Neural crest cell (in vitro differentiated cells): ENCODE results near the gene KRT24. TPM values are rescaled to one million over a fixed set of nuclear protein-coding genes. Genes with fewer than 3 reads are reported as not detected.

Source experiments
- DNase-seq: peaks from one replicate; pipeline ENCODE4 v3.0.0; 2021; ENCODE audit warnings: low read depth, mixed read lengths, low spot score
- H3K27ac Mint-ChIP-seq: one replicate; pipeline ENCODE4 v1.8.0; 2021; ENCODE audit warnings: mild to moderate bottlenecking, mixed read lengths; ENCODE audit not compliant: unreplicated experiment
- H3K27me3 Mint-ChIP-seq: 2 replicates; pipeline ENCODE4 v1.8.0; 2021; ENCODE audit warnings: low read depth, mild to moderate bottlenecking, mixed read lengths
- H3K36me3 Mint-ChIP-seq: 2 replicates; pipeline ENCODE4 v1.8.0; 2021; ENCODE audit warnings: low read depth, mild to moderate bottlenecking, mixed read lengths
- H3K4me1 Mint-ChIP-seq: 2 replicates; pipeline ENCODE4 v1.8.0; 2021; ENCODE audit warnings: mixed read lengths
- H3K4me3 Mint-ChIP-seq: one replicate; pipeline ENCODE4 v1.8.0; 2021; ENCODE audit warnings: mild to moderate bottlenecking, mixed read lengths
- H3K9me3 Mint-ChIP-seq: 2 replicates; pipeline ENCODE4 v1.8.0; 2021; ENCODE audit warnings: mixed read lengths
- CTCF ChIP-seq: fragments of 200-600 bp; sonication (generic); conservative IDR thresholded peaks from 2 replicates; pipeline ENCODE4 v1.5.0; 2021; ENCODE audit warnings: antibody characterized with exemption, mild to moderate bottlenecking
- total RNA-seq: library from RNA; stranded (reverse); gene quantifications from 2 replicates; pipeline ENCODE4 v1.2.1, GENCODE V29; 2021

The KRT24 gene
- total RNA-seq, 1 donor from 2014 or later = not detected

- no peak overlapping the region for H3K4me3 Mint-ChIP-seq
- no peaks in the 10 kb centered on the region for H3K9me3 Mint-ChIP-seq
- DNase-seq = no peak
- H3K27ac Mint-ChIP-seq = no peak overlapping the region
- H3K36me3 Mint-ChIP-seq = no peaks in the 10 kb centered on the region
- TF ChIP-seq CTCF = no peak
- peaks cover 6% of the 10 kb centered on the region for H3K4me1 Mint-ChIP-seq
- H3K27me3 Mint-ChIP-seq = peaks cover 35% of the 10 kb centered on the region
Measured at GRCh38 chr17:40666331-40666730, 37.2 kb downstream of the KRT24 start.

- peak within 1 kb of the TSS; percentile 60 for H3K4me3 Mint-ChIP-seq
Measured at GRCh38 chr17:40664582-40665333, 38.8 kb downstream of the KRT24 start, which contains the start of gene KRT222. KRT222 (minus strand) TSS chr17:40665177; CDS start chr17:40665099, 78 bp downstream.

GRCh38 chr17:40663252-40663651 lies 40.3 kb downstream of the KRT24 start:
- H3K36me3 Mint-ChIP-seq = no peaks in the 10 kb centered on the region
- H3K9me3 Mint-ChIP-seq = no peaks in the 10 kb centered on the region
- H3K27me3 Mint-ChIP-seq = peaks cover 30% of the 10 kb centered on the region
- DNase-seq = no peak
- no peak for TF ChIP-seq CTCF
- H3K4me3 Mint-ChIP-seq = no peak overlapping the region
- H3K27ac Mint-ChIP-seq = no peak overlapping the region
- peaks cover 6% of the 10 kb centered on the region for H3K4me1 Mint-ChIP-seq

More at GRCh38 chr17:40664582-40665333, 38.8 kb downstream of the KRT24 start, which contains the start of gene KRT222:
- no peaks in the 10 kb centered on the region for H3K36me3 Mint-ChIP-seq
- DNase-seq = no peak
- H3K27ac Mint-ChIP-seq = no peak within 1 kb of the TSS
- no peaks in the 10 kb centered on the region for H3K9me3 Mint-ChIP-seq
- TF ChIP-seq CTCF = no peak
- H3K27me3 Mint-ChIP-seq = peaks cover 28% of the 10 kb centered on the region
- peaks cover 6% of the 10 kb centered on the region for H3K4me1 Mint-ChIP-seq

GRCh38 chr17:40659911-40660310 lies 43.6 kb downstream of the KRT24 start:
- no peaks in the 10 kb centered on the region for H3K36me3 Mint-ChIP-seq
- peaks cover 21% of the 10 kb centered on the region for H3K27me3 Mint-ChIP-seq
- DNase-seq = no peak
- H3K4me1 Mint-ChIP-seq = peaks cover 3% of the 10 kb centered on the region
- no peak overlapping the region for H3K27ac Mint-ChIP-seq
- no peak for TF ChIP-seq CTCF
- H3K4me3 Mint-ChIP-seq = no peak overlapping the region
- no peaks in the 10 kb centered on the region for H3K9me3 Mint-ChIP-seq

GRCh38 chr17:40658396-40658795 lies 45.2 kb downstream of the KRT24 start:
- no peaks in the 10 kb centered on the region for H3K4me1 Mint-ChIP-seq

More at GRCh38 chr17:40658396-40658795, 45.2 kb downstream of the KRT24 start:
- Mint-ChIP-seq H3K27me3 (peaks cover 16% of the 10 kb centered on the region), H3K9me3 (no peaks in the 10 kb centered on the region), H3K4me3 (no peak overlapping the region), H3K27ac (no peak overlapping the region), H3K36me3 (no peaks in the 10 kb centered on the region)
- TF ChIP-seq CTCF = no peak
- DNase-seq = no peak
